K562 (cell line): ENCODE results near the gene FGF12. TPM values are rescaled to one million over a fixed set of nuclear protein-coding genes. Genes with fewer than 3 reads are reported as not detected.

ENCODE experiments used
- ATAC-seq: fragments of 200-7000 bp; cut with Tn5 transposase; 3 replicates; pipeline ENCODE4 v1.9.1; 2020; ENCODE audit warnings: moderate library complexity
- BruUV-seq: library from RNA; stranded (reverse); fragments of 400-500 nt; replicated peaks from 2 replicates; lab custom pipeline; 2021; lab: Mats Ljungman, UMichigan
- CTCF ChIA-PET: fragments of 300-600 bp; formaldehyde crosslinking; extraction: SDS; loops from one replicate; lab custom pipeline; 2021; ENCODE audit warnings: low intra/inter-chr PET ratio; lab: Yijun Ruan, JAX
- POLR2A ChIA-PET: fragments of 300-600, 350-650 bp; sonication (Branson Sonifier 250); formaldehyde crosslinking; extraction: SDS; loops from one replicate; lab custom pipeline; 2021; ENCODE audit warnings: antibody characterized with exemption, inconsistent platforms; lab: Yijun Ruan, JAX
- DNase-seq, 4 experiments: peaks; one replicate each; pipeline versions ENCODE4 v3.0.0 to v3.0.0-alpha.2; 2011 to 2018; ENCODE audit warnings: low spot score in 3 of 4, mixed read lengths in 3 of 4; ENCODE audit errors: extremely low read depth in 1 of 4
- FAIRE-seq: peaks from 2 replicates; lab custom pipeline; 2011; peaks lifted over from hg19 to GRCh38; lab: Jason Lieb, UNC
- H2AFZ ChIP-seq: 2 replicates; pipeline ENCODE4 v1.6.0; 2011; ENCODE audit warnings: low read depth, low read length, control low read depth, inconsistent platforms
- H3K27ac ChIP-seq: fragments of 200-600 bp; 3 replicates; pipeline ENCODE4 v1.8.0; 2011; ENCODE audit warnings: low read depth, mild to moderate bottlenecking, control low read depth, inconsistent platforms, low read length, moderate library complexity, mixed read lengths; ENCODE audit errors: extremely low read depth
- H3K27me3 ChIP-seq, 2 experiments: fragments of 300-600 bp in 1 of 2; 2 replicates in 1 of 2; 3 replicates in 1 of 2; pipeline versions ENCODE4 v1.6.0 to v1.8.0; 2011; ENCODE audit warnings: inconsistent platforms in 2 of 2, low read length in 2 of 2, mild to moderate bottlenecking in 1 of 2, mixed read lengths in 1 of 2, moderate library complexity in 1 of 2; ENCODE audit not compliant: control insufficient read depth in 2 of 2, insufficient read depth in 2 of 2
- H3K36me3 ChIP-seq: fragments of 300-600 bp; 3 replicates; pipeline ENCODE4 v1.8.0; 2011; ENCODE audit warnings: mild to moderate bottlenecking, low read length, inconsistent platforms; ENCODE audit not compliant: control insufficient read depth, insufficient read depth
- H3K4me1 ChIP-seq, 2 experiments: fragments of 200-600 bp in 1 of 2; replicated peaks in 1 of 2; 2 replicates in 1 of 2; 3 replicates in 1 of 2; pipeline versions ENCODE4 v1.5.1 to v1.8.0; 2011; ENCODE audit warnings: inconsistent platforms in 2 of 2, low read length in 2 of 2, mild to moderate bottlenecking in 1 of 2, mixed read lengths in 1 of 2, moderate library complexity in 1 of 2; ENCODE audit not compliant: control insufficient read depth in 2 of 2, insufficient read depth in 2 of 2
- H3K4me2 ChIP-seq: 2 replicates; pipeline ENCODE4 v1.6.1; 2011; ENCODE audit warnings: low read length, control low read depth, inconsistent platforms, mixed read lengths; ENCODE audit not compliant: insufficient read depth
- H3K4me3 ChIP-seq: fragments of 200-600 bp; sonication (generic), shearing (Covaris generic); 2 replicates; pipeline ENCODE4 v1.5.1; 2016; ENCODE audit warnings: control low read depth, inconsistent platforms
- H3K79me2 ChIP-seq: fragments of 200-600 bp; 3 replicates; pipeline ENCODE4 v1.8.0; 2011; ENCODE audit warnings: low read length, inconsistent platforms; ENCODE audit not compliant: control insufficient read depth, insufficient read depth
- H3K9ac ChIP-seq, 2 experiments: 2 replicates each; pipeline versions ENCODE4 v1.6.0 to v1.6.1; 2011; ENCODE audit warnings: low read depth in 2 of 2, low read length in 2 of 2, control low read depth in 1 of 2, inconsistent platforms in 1 of 2, mild to moderate bottlenecking in 1 of 2, mixed read lengths in 1 of 2; ENCODE audit not compliant: insufficient read depth in 1 of 2
- H3K9me1 ChIP-seq: one replicate; pipeline ENCODE4 v1.6.0; 2011; ENCODE audit warnings: inconsistent platforms, mild to moderate bottlenecking, low read length, moderate library complexity; ENCODE audit not compliant: control insufficient read depth, insufficient read depth
- H3K9me3 ChIP-seq: replicated peaks from 2 replicates; pipeline ENCODE4 v1.5.1; 2011; ENCODE audit warnings: low read depth, low read length, inconsistent platforms; ENCODE audit not compliant: control insufficient read depth, insufficient read depth
- H4K20me1 ChIP-seq: replicated peaks from 2 replicates; pipeline ENCODE4 v1.6.1; 2011; ENCODE audit warnings: low read length, inconsistent platforms, mixed read lengths; ENCODE audit not compliant: control insufficient read depth, insufficient read depth
- BRD9 ChIP-seq: fragments of 450-650 bp; IDR thresholded peaks from 2 replicates; pipeline ENCODE4 v1.6.1; 2018; ENCODE audit warnings: low read depth; ENCODE audit not compliant: partially characterized antibody
- CBX8 ChIP-seq: fragments of 200-600 bp; sonication (generic); IDR thresholded peaks from 2 replicates; pipeline ENCODE4 v1.6.1; 2012; ENCODE audit warnings: borderline replicate concordance, mixed run types, low read depth, mild to moderate bottlenecking, moderate library complexity, mixed read lengths, low read length, control low read depth, inconsistent platforms; ENCODE audit not compliant: poor library complexity, severe bottlenecking; ENCODE audit errors: extremely low read depth
- CREM ChIP-seq: IDR thresholded peaks from 2 replicates; pipeline ENCODE4 v1.6.1; 2014; ENCODE audit warnings: antibody characterized with exemption, low read depth
- NFYB ChIP-seq: IDR thresholded peaks from 2 replicates; pipeline ENCODE4 v1.6.1; 2011; ENCODE audit warnings: mild to moderate bottlenecking, moderate library complexity; ENCODE audit not compliant: insufficient read length; ENCODE audit errors: extremely low read depth
- NR4A1 ChIP-seq, 2 experiments: fragments of 250-450 bp in 1 of 2; fragments of 450-650 bp in 1 of 2; sonication (Bioruptor Pico) in 1 of 2; IDR thresholded peaks; 2 replicates each; pipeline versions ENCODE4 v1.4.0 to v1.6.1; 2016 to 2020; ENCODE audit warnings: mild to moderate bottlenecking in 2 of 2, missing compliant biosample characterization in 1 of 2, missing genetic modification characterization in 1 of 2, moderate library complexity in 1 of 2
- POLR3G ChIP-seq: IDR thresholded peaks from 2 replicates; pipeline ENCODE4 v1.6.1; 2011; ENCODE audit not compliant: insufficient read length, insufficient replicate concordance; ENCODE audit errors: extremely low read depth
- THRAP3 ChIP-seq: fragments of 450-650 bp; IDR thresholded peaks from 2 replicates; pipeline ENCODE4 v1.6.1; 2016; ENCODE audit warnings: mild to moderate bottlenecking, inconsistent platforms, borderline replicate concordance
- XRCC5 ChIP-seq: fragments of 200-400 bp; formaldehyde crosslinking; IDR thresholded peaks from 2 replicates; pipeline ENCODE4 v1.6.1; 2017; ENCODE audit warnings: low read depth, mild to moderate bottlenecking, low read length
- ZNF79 ChIP-seq: fragments of 250-450 bp; sonication (Bioruptor Pico); IDR thresholded peaks from 2 replicates; pipeline ENCODE4 v1.4.0; 2020; ENCODE audit warnings: low read depth, mild to moderate bottlenecking, moderate library complexity
- WGBS: fragments of 100-300 bp; shearing (Covaris generic); methylation state at CpG from one replicate; pipeline ENCODE4 v1.1.6; 2016; ENCODE audit warnings: low coverage, mixed read lengths; ENCODE audit not compliant: insufficient coverage; ENCODE audit errors: missing lambda C conversion rate; 5-methylcytosine and 5-hydroxymethylcytosine counted together
- in situ Hi-C: fragments of 300-500 bp; cut with MboI; formaldehyde crosslinking; loops from 4 replicates; pipeline ENCODE4 v1.15.0; 2018; ENCODE audit warnings: inconsistent platforms, mixed read lengths
- intact Hi-C: fragments of 100-400 bp; cut with micrococcal nuclease; formaldehyde crosslinking; loops from 2 replicates; pipeline ENCODE4 v1.14.2; 2022
- polyA plus RNA-seq, 8 experiments: library from polyadenylated mRNA; depleted of rRNA in 4 of 8; stranded (reverse) in 5 of 8; unstranded in 3 of 8; fragments of >200 nt; fragmentation: Nextera tagmentation in 2 of 8; fragmentation: Illumina TruSeq in 1 of 8; extraction: Ambion mirVana in 2 of 8; extraction: Trizol in 1 of 8; gene quantifications; 2 replicates each; pipeline versions ENCODE4 v1.2.1 to v1.2.3, GENCODE V29; 2011 to 2014; ENCODE audit warnings: inconsistent platforms in 1 of 8, missing spikeins in 1 of 8
- total RNA-seq, 7 experiments: library from RNA; depleted of rRNA in 6 of 7; stranded (reverse); fragments of >200 nt in 6 of 7; fragmentation: Illumina TruSeq in 2 of 7; extraction: Trizol in 2 of 7; gene quantifications; 2 replicates each; pipeline versions ENCODE4 v1.2.1 to v1.2.3, GENCODE V29; 2011 to 2021; ENCODE audit warnings: low replicate concordance in 1 of 7
- TF ChIP-seq, protein P1 (sequence below): fragments of 250-450 bp; sonication (Bioruptor Pico); IDR thresholded peaks from 2 replicates; pipeline ENCODE4 v1.5.0; 2021
- TF ChIP-seq, protein P2 (sequence below): fragments of 250-450 bp; sonication (Bioruptor Pico); IDR thresholded peaks from 2 replicates; pipeline ENCODE4 v1.4.0; 2020; ENCODE audit warnings: mild to moderate bottlenecking, moderate library complexity
- TF ChIP-seq, protein P3 (sequence below): sonication (generic); formaldehyde crosslinking; IDR thresholded peaks from 2 replicates; pipeline ENCODE4 v1.8.0; 2023; ENCODE audit warnings: mild to moderate bottlenecking, missing genetic modification reagents

The FGF12 gene
- total and polyA plus RNA-seq, 9 of the 15 experiments (the other 6 are each of a cell fraction or from before 2014, with no cell fraction given), result not detected

DNA sequence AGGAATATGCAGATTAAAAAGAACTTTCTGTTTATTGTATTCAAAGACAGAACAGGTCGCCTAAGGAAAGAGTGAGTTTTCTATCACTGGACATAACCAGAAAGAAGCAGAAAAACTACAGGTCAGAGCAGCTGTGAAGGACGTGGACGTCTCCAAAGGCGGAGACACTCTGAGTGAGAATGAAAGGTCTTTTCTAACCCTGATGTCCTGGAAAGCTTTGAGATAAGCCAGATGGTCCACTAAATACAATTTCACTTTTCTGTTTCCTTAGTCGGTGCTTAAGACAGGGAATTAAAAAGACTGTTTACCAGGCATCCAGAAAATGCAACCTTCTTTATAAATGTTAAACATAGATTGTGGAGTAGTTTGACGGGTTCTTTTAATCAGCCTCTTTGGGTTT, 360.4 kb downstream of the FGF12 start (continued):
- TF ChIP-seq CBX8, result no peak
- TF ChIP-seq ZNF79 (CRISPR knock-in tag), result no peak
- TF ChIP-seq NR4A1 (CRISPR knock-in tag; IDR thresholded peaks at IDR 0.05), result no peak
- TF ChIP-seq NR4A1 (tag; IDR thresholded peaks at IDR 0.05), result no peak
- TF ChIP-seq, protein P1, sequence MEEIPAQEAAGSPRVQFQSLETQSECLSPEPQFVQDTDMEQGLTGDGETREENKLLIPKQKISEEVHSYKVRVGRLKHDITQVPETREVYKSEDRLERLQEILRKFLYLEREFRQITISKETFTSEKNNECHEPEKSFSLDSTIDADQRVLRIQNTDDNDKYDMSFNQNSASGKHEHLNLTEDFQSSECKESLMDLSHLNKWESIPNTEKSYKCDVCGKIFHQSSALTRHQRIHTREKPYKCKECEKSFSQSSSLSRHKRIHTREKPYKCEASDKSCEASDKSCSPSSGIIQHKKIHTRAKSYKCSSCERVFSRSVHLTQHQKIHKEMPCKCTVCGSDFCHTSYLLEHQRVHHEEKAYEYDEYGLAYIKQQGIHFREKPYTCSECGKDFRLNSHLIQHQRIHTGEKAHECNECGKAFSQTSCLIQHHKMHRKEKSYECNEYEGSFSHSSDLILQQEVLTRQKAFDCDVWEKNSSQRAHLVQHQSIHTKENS (CRISPR knock-in tag), result no peak
- no peak for TF ChIP-seq XRCC5

DNA sequence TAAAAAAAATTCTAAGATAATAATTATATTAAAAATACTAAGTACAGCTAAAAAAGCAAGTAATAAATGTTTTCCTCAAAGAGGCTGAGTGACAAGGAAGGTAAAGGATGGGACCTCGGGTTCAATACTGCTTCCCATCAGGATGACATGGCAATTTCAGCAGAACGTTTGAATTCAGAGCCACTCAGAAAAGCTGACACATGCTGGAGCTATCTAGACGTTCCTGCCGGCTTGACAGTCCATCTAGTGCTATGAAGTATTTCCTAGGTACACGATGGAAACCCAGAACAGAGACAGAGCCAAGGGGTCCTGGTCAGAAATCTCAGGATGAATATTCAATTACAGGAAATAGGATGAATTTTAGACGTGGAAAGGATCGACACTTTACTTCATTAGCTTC, 361.8 kb downstream of the FGF12 start:
- ChIA-PET POLR2A (no interaction called here), CTCF (no interaction called here)
- no peak overlapping the region for H2AFZ ChIP-seq
- no peaks in the 10 kb centered on the region for H3K4me1 ChIP-seq
- in situ Hi-C loops, result no loop called here
- 1% methylated on average over 7 of the region's 7 CpGs for WGBS
- H3K9me3 ChIP-seq, result no peaks in the 10 kb centered on the region
- intact Hi-C loops, result no loop called here
- no peaks in the 10 kb centered on the region for H3K27me3 ChIP-seq
- BruUV-seq, result no TSS peak
- H3K79me2 ChIP-seq, result no peaks in the 10 kb centered on the region
- no peak for DNase-seq
- no peaks in the 10 kb centered on the region for H3K36me3 ChIP-seq
- no peak overlapping the region for H3K4me3 ChIP-seq
- no peaks in the 10 kb centered on the region for H3K9me1 ChIP-seq
- H3K27ac ChIP-seq, result no peak overlapping the region
- no peak overlapping the region for H3K4me2 ChIP-seq
- H4K20me1 ChIP-seq, result no peaks in the 10 kb centered on the region
- no peak for FAIRE-seq
- ATAC-seq, result no peak
- no peak overlapping the region for H3K9ac ChIP-seq
- TF ChIP-seq, protein P2, sequence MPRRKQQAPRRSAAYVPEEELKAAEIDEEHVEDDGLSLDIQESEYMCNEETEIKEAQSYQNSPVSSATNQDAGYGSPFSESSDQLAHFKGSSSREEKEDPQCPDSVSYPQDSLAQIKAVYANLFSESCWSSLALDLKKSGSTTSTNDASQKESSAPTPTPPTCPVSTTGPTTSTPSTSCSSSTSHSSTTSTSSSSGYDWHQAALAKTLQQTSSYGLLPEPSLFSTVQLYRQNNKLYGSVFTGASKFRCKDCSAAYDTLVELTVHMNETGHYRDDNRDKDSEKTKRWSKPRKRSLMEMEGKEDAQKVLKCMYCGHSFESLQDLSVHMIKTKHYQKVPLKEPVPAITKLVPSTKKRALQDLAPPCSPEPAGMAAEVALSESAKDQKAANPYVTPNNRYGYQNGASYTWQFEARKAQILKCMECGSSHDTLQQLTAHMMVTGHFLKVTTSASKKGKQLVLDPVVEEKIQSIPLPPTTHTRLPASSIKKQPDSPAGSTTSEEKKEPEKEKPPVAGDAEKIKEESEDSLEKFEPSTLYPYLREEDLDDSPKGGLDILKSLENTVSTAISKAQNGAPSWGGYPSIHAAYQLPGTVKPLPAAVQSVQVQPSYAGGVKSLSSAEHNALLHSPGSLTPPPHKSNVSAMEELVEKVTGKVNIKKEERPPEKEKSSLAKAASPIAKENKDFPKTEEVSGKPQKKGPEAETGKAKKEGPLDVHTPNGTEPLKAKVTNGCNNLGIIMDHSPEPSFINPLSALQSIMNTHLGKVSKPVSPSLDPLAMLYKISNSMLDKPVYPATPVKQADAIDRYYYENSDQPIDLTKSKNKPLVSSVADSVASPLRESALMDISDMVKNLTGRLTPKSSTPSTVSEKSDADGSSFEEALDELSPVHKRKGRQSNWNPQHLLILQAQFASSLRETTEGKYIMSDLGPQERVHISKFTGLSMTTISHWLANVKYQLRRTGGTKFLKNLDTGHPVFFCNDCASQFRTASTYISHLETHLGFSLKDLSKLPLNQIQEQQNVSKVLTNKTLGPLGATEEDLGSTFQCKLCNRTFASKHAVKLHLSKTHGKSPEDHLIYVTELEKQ, result no peak
- TF ChIP-seq POLR3G (no peak), NFYB (no peak), CREM (no peak), THRAP3 (no peak), BRD9 (no peak)
- TF ChIP-seq, protein P3, sequence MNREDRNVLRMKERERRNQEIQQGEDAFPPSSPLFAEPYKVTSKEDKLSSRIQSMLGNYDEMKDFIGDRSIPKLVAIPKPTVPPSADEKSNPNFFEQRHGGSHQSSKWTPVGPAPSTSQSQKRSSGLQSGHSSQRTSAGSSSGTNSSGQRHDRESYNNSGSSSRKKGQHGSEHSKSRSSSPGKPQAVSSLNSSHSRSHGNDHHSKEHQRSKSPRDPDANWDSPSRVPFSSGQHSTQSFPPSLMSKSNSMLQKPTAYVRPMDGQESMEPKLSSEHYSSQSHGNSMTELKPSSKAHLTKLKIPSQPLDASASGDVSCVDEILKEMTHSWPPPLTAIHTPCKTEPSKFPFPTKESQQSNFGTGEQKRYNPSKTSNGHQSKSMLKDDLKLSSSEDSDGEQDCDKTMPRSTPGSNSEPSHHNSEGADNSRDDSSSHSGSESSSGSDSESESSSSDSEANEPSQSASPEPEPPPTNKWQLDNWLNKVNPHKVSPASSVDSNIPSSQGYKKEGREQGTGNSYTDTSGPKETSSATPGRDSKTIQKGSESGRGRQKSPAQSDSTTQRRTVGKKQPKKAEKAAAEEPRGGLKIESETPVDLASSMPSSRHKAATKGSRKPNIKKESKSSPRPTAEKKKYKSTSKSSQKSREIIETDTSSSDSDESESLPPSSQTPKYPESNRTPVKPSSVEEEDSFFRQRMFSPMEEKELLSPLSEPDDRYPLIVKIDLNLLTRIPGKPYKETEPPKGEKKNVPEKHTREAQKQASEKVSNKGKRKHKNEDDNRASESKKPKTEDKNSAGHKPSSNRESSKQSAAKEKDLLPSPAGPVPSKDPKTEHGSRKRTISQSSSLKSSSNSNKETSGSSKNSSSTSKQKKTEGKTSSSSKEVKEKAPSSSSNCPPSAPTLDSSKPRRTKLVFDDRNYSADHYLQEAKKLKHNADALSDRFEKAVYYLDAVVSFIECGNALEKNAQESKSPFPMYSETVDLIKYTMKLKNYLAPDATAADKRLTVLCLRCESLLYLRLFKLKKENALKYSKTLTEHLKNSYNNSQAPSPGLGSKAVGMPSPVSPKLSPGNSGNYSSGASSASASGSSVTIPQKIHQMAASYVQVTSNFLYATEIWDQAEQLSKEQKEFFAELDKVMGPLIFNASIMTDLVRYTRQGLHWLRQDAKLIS, result no peak
